Middle frontal gyrus (tissue), 1 donor: ENCODE results near the gene GSX2.
"Not testable (repeated sequence)": the region's sequence is repeated elsewhere in the genome, so short reads cannot be mapped to it uniquely, and the experiment has no call there.

Experiments used
- DNase-seq: peaks from one replicate; pipeline ENCODE4 v3.0.0-alpha.2; 2015; ENCODE audit warnings: low spot score; ENCODE audit errors: extremely low spot score

GSX2 gene

DNA sequence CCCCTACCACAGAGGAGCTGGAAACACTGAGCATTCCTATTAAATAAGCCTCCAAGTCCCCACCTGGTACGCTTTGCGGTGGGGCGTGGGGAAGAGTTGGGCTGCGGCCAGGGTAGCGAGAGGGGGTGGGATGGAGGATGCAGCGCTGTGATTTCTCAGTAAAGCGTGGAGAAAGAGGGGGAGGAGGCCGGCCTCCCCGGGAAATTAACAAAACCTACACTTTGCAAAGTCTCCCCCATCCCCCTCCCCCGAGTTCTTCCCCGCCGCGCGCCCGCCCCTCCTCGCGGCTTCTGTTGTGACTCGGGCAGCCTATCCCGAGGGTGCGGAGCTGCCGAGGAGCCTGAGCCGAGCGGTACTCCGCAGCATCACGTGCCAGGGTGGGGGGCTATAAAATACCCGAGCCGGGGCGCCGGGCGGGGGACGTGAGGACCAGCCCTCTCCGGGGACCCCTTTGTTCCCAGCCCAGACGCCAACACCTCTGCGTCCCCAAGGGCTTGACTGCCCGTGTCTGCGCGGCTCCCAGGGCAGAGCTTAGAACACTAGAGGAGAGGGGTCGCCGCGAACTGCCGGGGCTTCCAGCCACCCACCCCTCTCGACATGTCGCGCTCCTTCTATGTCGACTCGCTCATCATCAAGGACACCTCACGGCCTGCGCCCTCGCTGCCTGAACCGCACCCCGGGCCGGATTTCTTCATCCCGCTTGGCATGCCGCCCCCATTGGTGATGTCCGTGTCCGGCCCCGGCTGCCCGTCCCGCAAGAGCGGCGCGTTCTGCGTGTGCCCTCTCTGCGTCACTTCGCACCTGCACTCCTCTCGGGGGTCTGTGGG, at the start of gene GSX2:
TSS of gene GSX2 (plus strand) at position 416 of the 827 bp plus-strand sequence. CDS start at position 598, 182 bp downstream.
- no peak for DNase-seq

- no peak for DNase-seq
Measured at GRCh38 chr4:54050214-54050904, 49.6 kb upstream of the GSX2 start.

DNA sequence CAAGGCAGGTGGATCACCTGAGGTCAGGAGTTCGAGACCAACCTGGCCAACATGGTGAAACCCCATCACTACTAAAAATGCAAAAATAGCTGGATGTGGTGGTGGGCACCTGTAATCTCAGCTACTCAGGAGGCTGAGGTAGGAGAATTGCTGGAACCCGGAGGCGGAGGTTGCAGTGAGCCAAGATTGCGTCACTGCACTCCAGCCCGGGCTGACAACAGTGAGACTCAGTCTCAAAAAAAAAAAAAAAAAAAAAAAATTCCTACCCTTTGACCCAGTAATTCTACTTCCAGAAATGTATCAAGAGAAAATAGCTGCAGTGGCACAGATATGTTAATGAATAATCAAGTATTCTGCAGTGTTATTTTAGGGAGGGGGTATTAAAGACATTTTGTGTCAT, 46.6 kb upstream of the GSX2 start:
- not testable (repeated sequence) for DNase-seq

DNA sequence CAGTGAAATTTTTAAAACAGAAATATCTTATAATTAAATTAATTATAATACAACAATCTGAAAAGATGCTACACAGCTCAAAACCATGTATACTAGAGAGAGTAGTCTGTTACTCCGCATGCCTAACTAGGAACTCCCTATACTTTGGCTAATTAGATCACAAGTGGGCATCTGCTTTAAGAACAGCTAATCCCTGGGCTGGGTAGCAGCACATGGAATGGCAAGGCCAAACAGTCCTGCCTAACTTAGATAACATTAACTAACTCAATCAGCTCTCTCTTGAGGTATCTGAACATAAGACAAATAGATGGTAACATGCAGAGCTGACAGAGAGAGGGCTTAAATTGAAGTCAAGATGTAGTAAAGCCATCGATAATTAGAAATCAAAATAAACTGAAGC, 45.5 kb upstream of the GSX2 start:
- DNase-seq, result no peak

GRCh38 chr4:54055494-54055893, 44.5 kb upstream of the GSX2 start:
- no peak for DNase-seq

GRCh38 chr4:54056360-54056759, 43.6 kb upstream of the GSX2 start:
- DNase-seq, result no peak

GRCh38 chr4:54058171-54058570, 41.8 kb upstream of the GSX2 start:
- no peak for DNase-seq

- DNase-seq, result no peak
Measured at GRCh38 chr4:54060116-54060515, 39.8 kb upstream of the GSX2 start.

GRCh38 chr4:54061067-54061466, 38.9 kb upstream of the GSX2 start:
- no peak for DNase-seq

GRCh38 chr4:54061873-54062272, 38.1 kb upstream of the GSX2 start:
- no peak for DNase-seq

GRCh38 chr4:54062392-54062791, 37.6 kb upstream of the GSX2 start:
- DNase-seq, result no peak

GRCh38 chr4:54063229-54063628, 36.7 kb upstream of the GSX2 start:
- DNase-seq, result no peak

- DNase-seq, result no peak
Measured at GRCh38 chr4:54063737-54064316, 36.1 kb upstream of the GSX2 start.

DNA sequence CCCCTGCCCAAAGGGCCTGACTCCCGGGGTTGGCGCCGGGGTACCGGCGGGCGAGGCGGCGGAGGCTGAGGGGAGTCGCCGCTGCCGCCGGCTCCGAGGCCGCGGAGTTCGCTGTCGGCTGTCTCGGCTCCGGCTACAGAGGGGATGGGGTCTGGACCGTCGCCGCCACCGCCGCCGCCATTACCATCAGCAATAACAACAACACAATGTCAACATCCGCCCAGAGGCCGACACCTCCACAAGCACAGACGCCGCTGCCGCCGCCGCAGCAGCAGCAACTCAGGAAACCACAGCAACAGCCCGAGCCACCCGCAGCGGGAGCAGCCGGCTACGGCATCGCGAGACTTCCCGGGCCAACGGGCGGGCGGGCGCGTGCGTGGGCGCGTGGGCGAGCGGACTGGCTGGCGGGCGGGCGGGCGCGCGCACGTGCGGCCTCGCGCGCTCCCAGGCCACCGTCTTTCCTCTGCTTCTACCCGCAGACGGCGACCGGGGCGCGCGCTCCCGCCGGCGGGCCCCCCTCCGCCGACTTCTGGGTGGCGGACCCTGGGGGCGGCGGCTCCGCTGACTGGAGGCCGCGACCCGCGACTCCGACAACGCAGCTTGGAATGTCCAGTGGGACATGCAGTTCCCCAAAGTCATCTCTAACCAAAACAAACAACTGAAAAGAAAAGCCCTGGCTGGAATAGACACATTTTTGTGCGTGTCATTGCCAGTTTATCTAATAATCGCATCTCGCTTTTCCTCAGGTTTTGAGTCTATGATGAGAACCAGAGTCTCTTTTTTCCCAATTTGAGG, 35.4 kb upstream of the GSX2 start, which contains the start of gene CHIC2:
TSS of gene CHIC2 (minus strand) at position 289 of the 795 bp plus-strand sequence. CDS start 305 bp downstream, outside the sequence.
- DNase-seq, result peak; percentile 85

DNA sequence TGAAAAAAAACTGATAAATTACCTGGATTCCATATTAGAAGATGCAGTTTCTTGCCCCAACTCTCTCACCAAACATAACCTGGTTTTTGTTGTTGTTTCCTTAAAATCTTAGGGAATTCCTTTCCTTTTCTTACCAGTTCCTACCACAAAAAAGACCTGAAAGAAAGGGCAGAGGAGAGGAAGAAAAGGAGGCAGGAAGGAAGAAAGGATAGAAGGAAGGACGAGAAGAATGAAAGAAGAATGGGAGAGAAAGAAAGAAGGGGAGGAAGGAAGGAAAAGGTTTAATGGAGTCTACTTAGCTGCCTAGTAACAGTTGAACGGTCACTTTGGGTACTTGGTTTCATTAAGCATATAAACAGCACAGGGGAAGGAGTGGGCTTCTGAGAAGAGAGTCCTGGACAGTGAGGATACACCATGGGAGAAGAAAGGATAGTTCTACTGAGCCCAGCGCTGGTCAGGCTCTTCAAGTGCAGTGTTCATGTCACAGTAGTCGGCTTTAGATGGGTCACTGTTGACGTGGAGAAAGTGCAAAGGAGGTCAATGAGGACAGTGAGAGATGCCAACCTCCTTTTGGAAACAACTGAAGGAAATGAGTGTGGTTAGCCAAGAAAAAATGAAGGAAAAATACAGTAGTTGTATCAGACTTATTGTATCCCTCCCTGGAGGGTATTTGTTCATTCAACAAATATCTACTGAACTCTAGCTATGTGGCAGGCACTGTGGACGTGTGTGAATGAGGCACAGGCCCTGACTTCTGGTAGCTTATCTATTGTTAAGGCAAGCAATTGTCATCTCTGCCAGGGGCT, 34.5 kb upstream of the GSX2 start:
- DNase-seq, result no peak

- no peak for DNase-seq
Measured at GRCh38 chr4:54066088-54066415, 33.9 kb upstream of the GSX2 start.

DNA sequence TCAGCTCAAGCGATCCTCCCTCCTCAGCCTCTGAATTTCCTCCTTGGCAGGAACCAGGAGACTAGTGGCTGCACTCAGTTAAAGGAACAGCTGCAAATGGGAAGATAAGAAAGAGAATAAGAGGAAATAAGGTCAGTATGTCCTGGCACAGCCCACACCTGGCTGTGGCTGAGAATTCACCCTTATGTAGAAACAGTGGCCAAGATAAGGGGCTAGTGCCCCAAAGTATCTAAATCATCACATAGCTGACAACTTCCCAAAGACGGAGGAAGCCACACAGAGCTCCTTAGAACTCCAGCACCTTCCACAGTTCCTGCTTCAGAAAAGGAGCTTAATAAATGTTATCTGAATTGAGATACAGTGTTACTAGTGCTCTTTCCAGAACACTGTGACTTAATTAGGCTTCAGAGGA, 33.2 kb upstream of the GSX2 start:
- DNase-seq, result no peak

DNA sequence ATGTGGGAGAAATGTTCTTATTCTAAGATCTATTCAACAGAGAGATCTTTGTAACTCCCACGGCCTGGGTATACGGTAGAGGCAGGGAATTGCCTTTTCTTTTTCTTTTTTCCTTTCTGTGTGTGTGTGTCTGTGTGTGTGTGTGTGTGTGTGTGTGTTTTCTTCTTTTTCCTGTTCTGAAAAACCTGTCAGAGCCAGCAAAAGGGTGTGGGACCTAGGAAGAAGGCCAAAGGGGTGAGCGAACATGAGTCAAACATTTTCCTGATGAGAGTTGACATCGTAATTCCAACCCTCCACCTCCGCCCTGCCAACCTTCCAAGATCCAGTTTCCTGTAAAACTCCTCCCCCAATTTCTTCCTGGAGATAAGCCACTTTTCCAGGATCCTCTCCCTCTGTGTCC, 32.8 kb upstream of the GSX2 start:
- no peak for DNase-seq

GRCh38 chr4:54073271-54073880, 26.6 kb upstream of the GSX2 start:
- no peak for DNase-seq

DNA sequence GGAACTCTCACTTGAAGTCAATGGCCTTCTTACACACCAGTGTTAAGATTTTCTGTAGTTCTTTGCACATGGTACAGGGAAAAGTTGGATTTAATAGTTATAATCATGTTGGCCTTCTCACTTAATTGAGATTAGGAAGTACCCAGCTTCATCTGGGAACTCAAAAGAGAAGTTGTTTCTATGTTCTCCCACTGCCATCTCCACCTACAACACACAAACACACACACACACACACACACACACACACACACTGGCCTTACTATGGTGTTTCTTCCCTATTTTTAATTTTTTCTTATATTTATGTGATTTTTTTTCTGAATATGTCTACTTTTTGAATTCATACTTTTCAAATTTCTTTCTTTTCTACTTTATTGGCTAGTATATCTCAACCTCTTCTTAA, 25.6 kb upstream of the GSX2 start:
- no peak for DNase-seq
